Cardiac muscle cell (in vitro differentiated cells and primary cell): Measurements from ENCODE around the gene RAB11FIP3. TPM values are rescaled to one million over a fixed set of nuclear protein-coding genes. Genes with fewer than 3 reads are reported as not detected.

Experiments used
- DNase-seq, 2 donors: peaks; one replicate each; pipeline versions ENCODE4 v3.0.0 to v3.0.0-alpha.2; 2010 to 2017; ENCODE audit warnings: low read depth in 1 of 2, low spot score in 1 of 2
- H3K27ac ChIP-seq: fragments of 200-600 bp; sonication (generic); 2 replicates; pipeline ENCODE4 v1.5.1; 2016
- H3K27me3 ChIP-seq: fragments of 200-600 bp; sonication (generic); 2 replicates; pipeline ENCODE4 v1.6.0; 2016; ENCODE audit warnings: control low read depth
- H3K36me3 ChIP-seq: fragments of 200-600 bp; sonication (generic); 2 replicates; pipeline ENCODE4 v1.5.1; 2016; ENCODE audit warnings: control low read depth
- H3K4me1 ChIP-seq: fragments of 200-600 bp; sonication (generic); 2 replicates; pipeline ENCODE4 v1.8.1; 2017; ENCODE audit warnings: low read depth, mild to moderate bottlenecking, mixed run types
- H3K4me3 ChIP-seq: fragments of 200-600 bp; sonication (generic); 2 replicates; pipeline ENCODE4 v1.5.1; 2016; ENCODE audit warnings: mild to moderate bottlenecking
- H3K9me3 ChIP-seq: fragments of 200-600 bp; sonication (generic); 2 replicates; pipeline ENCODE4 v1.5.1; 2017; ENCODE audit warnings: low read depth, mild to moderate bottlenecking, control low read depth
- CTCF ChIP-seq: IDR thresholded peaks from 2 replicates; pipeline ENCODE4 v1.5.1; 2012; ENCODE audit warnings: low read depth, mild to moderate bottlenecking, low read length
- polyA plus RNA-seq: library from polyadenylated mRNA; unstranded; fragments of >200 nt; fragmentation: Nextera tagmentation; extraction: Ambion mirVana; gene quantifications from 2 replicates; pipeline ENCODE4 v1.2.1, GENCODE V29; 2016
- total RNA-seq: library from RNA; depleted of rRNA; stranded (reverse); fragments of >200 nt; gene quantifications from 2 replicates; pipeline ENCODE4 v1.2.3, GENCODE V29; 2016

Gene RAB11FIP3
- total and polyA plus RNA-seq, 2 experiments from 2014 or later: 55.3 to 77.1 TPM

DNA sequence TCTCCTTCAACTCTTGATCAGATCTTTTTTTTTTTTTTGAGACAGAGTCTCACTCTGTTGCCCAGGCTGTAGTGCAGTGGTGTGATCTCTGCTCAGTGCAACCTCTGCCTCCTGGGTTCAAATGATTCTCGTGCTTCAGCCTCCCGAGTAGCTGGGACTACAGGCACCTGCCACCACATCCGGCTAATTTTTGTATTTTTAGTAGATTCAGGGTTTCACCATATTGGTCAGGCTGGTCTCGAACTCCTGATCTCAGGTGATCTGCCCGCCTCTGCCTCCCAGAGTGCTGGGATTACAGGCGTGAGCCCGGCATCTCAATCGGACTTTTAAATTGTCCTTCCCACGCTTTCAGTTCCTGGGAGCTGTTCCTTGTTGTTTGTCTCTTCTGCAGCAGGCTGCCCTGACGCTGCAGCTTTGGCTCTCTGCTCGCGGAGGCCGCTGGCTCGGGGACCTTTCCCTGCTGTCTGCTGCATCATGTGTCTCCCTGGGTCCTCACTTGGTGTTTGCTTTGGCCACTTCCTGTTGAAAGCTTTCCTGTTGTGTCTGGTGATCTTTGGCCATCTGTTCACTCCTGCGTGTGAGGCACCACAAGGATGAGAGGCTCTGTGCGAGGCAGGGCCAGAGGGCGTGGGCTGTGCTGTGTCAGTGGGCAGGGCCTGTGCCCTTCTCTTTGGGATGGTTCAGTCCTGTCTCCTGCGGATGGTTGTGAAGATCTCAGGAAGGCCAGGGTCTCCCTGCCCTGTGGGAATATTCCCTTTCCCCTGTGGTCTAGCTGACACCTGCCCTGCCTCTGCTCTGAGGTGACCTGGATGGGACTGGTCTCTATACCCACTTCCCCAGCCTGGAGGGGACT is 83.7 kb downstream of the RAB11FIP3 start:
- no peaks in the 10 kb centered on the region for H3K36me3 ChIP-seq
- no peak for DNase-seq
- no peaks in the 10 kb centered on the region for H3K9me3 ChIP-seq
- no peak for TF ChIP-seq CTCF
- no peaks in the 10 kb centered on the region for H3K27me3 ChIP-seq
- H3K4me1 ChIP-seq: no peaks in the 10 kb centered on the region
- H3K27ac ChIP-seq: no peak overlapping the region
- H3K4me3 ChIP-seq: no peak overlapping the region

GRCh38 chr16:510066-510825 is 84.8 kb downstream of the RAB11FIP3 start:
- Histone ChIP-seq H3K9me3 (no peaks in the 10 kb centered on the region), H3K4me3 (no peak overlapping the region), H3K27ac (no peak overlapping the region), H3K27me3 (no peaks in the 10 kb centered on the region), H3K36me3 (no peaks in the 10 kb centered on the region), H3K4me1 (no peaks in the 10 kb centered on the region)
- TF ChIP-seq CTCF: no peak
- DNase-seq: no peak

GRCh38 chr16:512802-513201 is 87.4 kb downstream of the RAB11FIP3 start:
- no peak for DNase-seq
- Histone ChIP-seq H3K36me3 (peaks cover 6% of the 10 kb centered on the region), H3K4me3 (no peak overlapping the region), H3K27ac (no peak overlapping the region), H3K4me1 (no peaks in the 10 kb centered on the region), H3K9me3 (no peaks in the 10 kb centered on the region), H3K27me3 (no peaks in the 10 kb centered on the region)
- no peak for TF ChIP-seq CTCF

- DNase-seq: no peak
These were observed 88.5 kb downstream of the RAB11FIP3 start for GRCh38 chr16:513950-514349.

More at GRCh38 chr16:513950-514349, 88.5 kb downstream of the RAB11FIP3 start:
- no peak for TF ChIP-seq CTCF
- no peak overlapping the region for H3K27ac ChIP-seq
- H3K4me1 ChIP-seq: no peaks in the 10 kb centered on the region
- H3K4me3 ChIP-seq: no peak overlapping the region
- peaks cover 7% of the 10 kb centered on the region for H3K36me3 ChIP-seq
- no peaks in the 10 kb centered on the region for H3K27me3 ChIP-seq
- no peaks in the 10 kb centered on the region for H3K9me3 ChIP-seq
